ENCODE measurements around the gene VPS13D.

Gene VPS13D

GRCh38 chr1:12244585-12244984, 14.8 kb downstream of the VPS13D start:
- no peak for TF ChIP-seq CTCF (IDR thresholded peaks at IDR 0.05; ENCODE audit: control extremely low read depth, extremely low read depth, low read depth, missing control alignments)
- CTCF ChIA-PET, result interaction anchor here (0.7 to 3.6 kb wide), 5 partner anchors 10 to 293 kb away, joined by 3 to 16 read pairs (median 5); no protein-coding TSS in a partner anchor
- POLR2A ChIA-PET, result no interaction called here
- no peak for DNase-seq (ENCODE audit: extremely low spot score)

- DNase-seq (ENCODE audit: extremely low spot score), result no peak
- TF ChIP-seq CTCF (IDR thresholded peaks at IDR 0.05; ENCODE audit: control extremely low read depth, extremely low read depth, low read depth, missing control alignments), result no peak
- POLR2A ChIA-PET, result no interaction called here
- CTCF ChIA-PET, result interaction anchor here (3.6 kb wide), 1 partner anchor 11 kb away, joined by 16 read pairs; no protein-coding TSS in a partner anchor
These were observed 15.3 kb downstream of the VPS13D start for GRCh38 chr1:12245116-12245515.

GRCh38 chr1:12245733-12246132, 15.9 kb downstream of the VPS13D start:
- no peak for TF ChIP-seq CTCF (IDR thresholded peaks at IDR 0.05; ENCODE audit: control extremely low read depth, extremely low read depth, low read depth, missing control alignments)
- ChIA-PET CTCF (interaction anchor here (3.6 kb wide), 1 partner anchor 11 kb away, joined by 16 read pairs; no protein-coding TSS in a partner anchor), POLR2A (no interaction called here)
- no peak for DNase-seq (ENCODE audit: extremely low spot score)

GRCh38 chr1:12246584-12246983, 16.8 kb downstream of the VPS13D start:
- POLR2A ChIA-PET, result no interaction called here
- no peak for TF ChIP-seq CTCF (IDR thresholded peaks at IDR 0.05; ENCODE audit: control extremely low read depth, extremely low read depth, low read depth, missing control alignments)
- no peak for DNase-seq (ENCODE audit: extremely low spot score)
- CTCF ChIA-PET, result no interaction called here

- no peak for DNase-seq (ENCODE audit: extremely low spot score)
- TF ChIP-seq CTCF (IDR thresholded peaks at IDR 0.05; ENCODE audit: control extremely low read depth, extremely low read depth, low read depth, missing control alignments), result no peak
- ChIA-PET POLR2A (no interaction called here), CTCF (interaction anchor here (1.2 kb wide), 1 partner anchor 27 kb away, joined by 5 read pairs; no protein-coding TSS in a partner anchor)
These were observed 19.4 kb downstream of the VPS13D start for GRCh38 chr1:12249181-12249580.

GRCh38 chr1:12249748-12250147, 19.9 kb downstream of the VPS13D start:
- ChIA-PET CTCF (interaction anchor here (1.0 kb wide), 1 partner anchor 125 kb away, joined by 4 read pairs; no protein-coding TSS in a partner anchor), POLR2A (no interaction called here)
- no peak for DNase-seq (ENCODE audit: extremely low spot score)
- TF ChIP-seq CTCF (IDR thresholded peaks at IDR 0.05; ENCODE audit: control extremely low read depth, extremely low read depth, low read depth, missing control alignments), result no peak

GRCh38 chr1:12251442-12251841, 21.6 kb downstream of the VPS13D start:
- TF ChIP-seq CTCF (IDR thresholded peaks at IDR 0.05; ENCODE audit: control extremely low read depth, extremely low read depth, low read depth, missing control alignments), result no peak
- no peak for DNase-seq (ENCODE audit: extremely low spot score)
- CTCF ChIA-PET, result no interaction called here

More at GRCh38 chr1:12251442-12251841, 21.6 kb downstream of the VPS13D start:
- POLR2A ChIA-PET, result no interaction called here
